CD14-positive monocyte (primary cell): ENCODE results near the gene ENPP4. TPM values are rescaled to one million over a fixed set of nuclear protein-coding genes. Genes with fewer than 3 reads are reported as not detected.

Experiments used
- DNase-seq, 3 donors: peaks; one replicate each; pipeline ENCODE4 v3.0.0-alpha.2; 2011 to 2022
- H2AFZ ChIP-seq: 2 replicates; pipeline ENCODE4 v1.6.0; 2012; ENCODE audit warnings: mild to moderate bottlenecking, low read depth, low read length, inconsistent platforms; ENCODE audit not compliant: insufficient read depth, poor library complexity, severe bottlenecking
- H3K27ac ChIP-seq, 2 donors: 1 replicate in 1 of 2; 2 replicates in 1 of 2; pipeline ENCODE4 v1.5.1; 2012 to 2013; ENCODE audit warnings: low read length in 2 of 2, control low read depth in 1 of 2, inconsistent platforms in 1 of 2, low read depth in 1 of 2, mild to moderate bottlenecking in 1 of 2
- H3K27me3 ChIP-seq, 2 donors: one replicate each; pipeline versions ENCODE4 v1.6.0 to v1.6.1; 2011 to 2013; ENCODE audit warnings: low read length in 2 of 2; ENCODE audit not compliant: control insufficient read depth in 2 of 2, insufficient read depth in 2 of 2
- H3K36me3 ChIP-seq, 2 donors: replicated peaks in 1 of 2; 1 replicate in 1 of 2; 2 replicates in 1 of 2; pipeline versions ENCODE4 v1.5.1 to v1.6.1; 2012 to 2013; ENCODE audit warnings: low read length in 2 of 2, control low read depth in 1 of 2, inconsistent platforms in 1 of 2, mild to moderate bottlenecking in 1 of 2; ENCODE audit not compliant: insufficient read depth in 2 of 2, control insufficient read depth in 1 of 2
- H3K4me1 ChIP-seq, 2 donors: 1 replicate in 1 of 2; 2 replicates in 1 of 2; pipeline versions ENCODE4 v1.5.1 to v1.6.1; 2012 to 2013; ENCODE audit warnings: low read length in 2 of 2, control low read depth in 1 of 2, inconsistent platforms in 1 of 2, mild to moderate bottlenecking in 1 of 2, moderate library complexity in 1 of 2; ENCODE audit not compliant: insufficient read depth in 2 of 2, control insufficient read depth in 1 of 2
- H3K4me2 ChIP-seq: replicated peaks from 2 replicates; pipeline ENCODE3; 2012; ENCODE audit warnings: low read length, moderate library complexity, mild to moderate bottlenecking; ENCODE audit not compliant: poor library complexity, severe bottlenecking; ENCODE audit errors: extremely low read depth
- H3K4me3 ChIP-seq, 3 experiments: fragments of 200-600 bp in 1 of 3; sonication (generic) in 1 of 3; replicated peaks in 1 of 3; 1 replicate in 2 of 3; 2 replicates in 1 of 3; pipeline ENCODE4 v1.5.1; 2011 to 2013; ENCODE audit warnings: low read length in 3 of 3, mild to moderate bottlenecking in 3 of 3, control low read depth in 2 of 3, low read depth in 2 of 3, inconsistent platforms in 1 of 3, moderate library complexity in 1 of 3
- H3K79me2 ChIP-seq: 2 replicates; pipeline ENCODE4 v1.6.0; 2012; ENCODE audit warnings: mild to moderate bottlenecking, control low read depth, inconsistent platforms, low read length, moderate library complexity; ENCODE audit not compliant: insufficient read depth
- H3K9ac ChIP-seq: 2 replicates; pipeline ENCODE4 v1.6.0; 2017; ENCODE audit warnings: low read length, mild to moderate bottlenecking; ENCODE audit not compliant: insufficient read depth, poor library complexity, severe bottlenecking
- H3K9me3 ChIP-seq, 2 donors: replicated peaks in 1 of 2; 1 replicate in 1 of 2; 2 replicates in 1 of 2; pipeline versions ENCODE4 v1.5.1 to v1.6.1; 2012 to 2013; ENCODE audit warnings: low read length in 2 of 2, control low read depth in 1 of 2; ENCODE audit not compliant: control insufficient read depth in 1 of 2, insufficient read depth in 1 of 2
- H4K20me1 ChIP-seq: 2 replicates; pipeline ENCODE4 v1.6.0; 2012; ENCODE audit warnings: mild to moderate bottlenecking, low read length, control low read depth, moderate library complexity; ENCODE audit not compliant: insufficient read depth
- H3K27ac Mint-ChIP-seq, 7 donors: one replicate each; pipeline ENCODE4 v1.8.0; 2020; ENCODE audit warnings: mild to moderate bottlenecking in 7 of 7, mixed read lengths in 7 of 7, moderate library complexity in 6 of 7, inconsistent platforms in 2 of 7
- H3K27me3 Mint-ChIP-seq, 3 donors: one replicate each; pipeline ENCODE4 v1.8.0; 2021 to 2022; ENCODE audit warnings: low read depth in 3 of 3, mild to moderate bottlenecking in 3 of 3, mixed read lengths in 3 of 3, moderate library complexity in 3 of 3, inconsistent platforms in 1 of 3
- H3K36me3 Mint-ChIP-seq, 2 donors: one replicate each; pipeline ENCODE4 v1.8.0; 2020; ENCODE audit warnings: mixed read lengths in 2 of 2, inconsistent platforms in 1 of 2, mild to moderate bottlenecking in 1 of 2
- H3K4me1 Mint-ChIP-seq: one replicate; pipeline ENCODE4 v1.8.0; 2020; ENCODE audit warnings: mild to moderate bottlenecking, mixed read lengths
- H3K4me3 Mint-ChIP-seq, 2 donors: one replicate each; pipeline ENCODE4 v1.8.0; 2020; ENCODE audit warnings: mild to moderate bottlenecking in 2 of 2, mixed read lengths in 2 of 2, moderate library complexity in 1 of 2
- H3K9me3 Mint-ChIP-seq, 7 donors: one replicate each; pipeline ENCODE4 v1.8.0; 2020 to 2022; ENCODE audit warnings: mixed read lengths in 7 of 7, mild to moderate bottlenecking in 6 of 7, moderate library complexity in 6 of 7, inconsistent platforms in 2 of 7
- CTCF ChIP-seq: fragments of 200-600 bp; IDR thresholded peaks from one replicate; pipeline ENCODE4 v1.8.0; 2022; ENCODE audit warnings: antibody characterized with exemption, mild to moderate bottlenecking
- WGBS: methylation state at CpG from one replicate; pipeline ENCODE4 v1.1.5; 2013; ENCODE audit warnings: missing lambda C conversion rate; ENCODE audit not compliant: insufficient coverage; 5-methylcytosine and 5-hydroxymethylcytosine counted together
- intact Hi-C, 2 donors: fragments of 100-400 bp; cut with micrococcal nuclease; formaldehyde crosslinking; loops; one replicate each; pipeline versions ENCODE4 v1.15.0 to v1.15.1; 2023
- polyA plus RNA-seq, 3 donors: library from polyadenylated mRNA; depleted of rRNA in 1 of 3; unstranded in 2 of 3; stranded (reverse) in 1 of 3; fragments of 300-500 nt in 2 of 3; fragments of >200 nt in 1 of 3; fragmentation: Illumina TruSeq in 2 of 3; gene quantifications; 1 replicate in 2 of 3; 2 replicates in 1 of 3; pipeline ENCODE4 v1.2.3, GENCODE V29; 2012 to 2021

ENPP4 gene
- polyA plus RNA-seq, 3 donors: 1.1 to 1.7 (median 1.3) TPM

- H3K4me1 ChIP-seq: no peaks in the 10 kb centered on the region
- no peaks in the 10 kb centered on the region for H3K79me2 ChIP-seq
- H3K27me3 ChIP-seq: no peaks in the 10 kb centered on the region
- no peak overlapping the region for H3K4me3 ChIP-seq
- H2AFZ ChIP-seq: no peak overlapping the region
- no peak for DNase-seq
- no peak overlapping the region for H3K4me2 ChIP-seq
- intact Hi-C loops: no loop called here
- no peak overlapping the region for H3K27ac ChIP-seq
- H4K20me1 ChIP-seq: no peaks in the 10 kb centered on the region
- 95% methylated on average over 3 of the region's 5 CpGs for WGBS
- Mint-ChIP-seq H3K4me1 (no peaks in the 10 kb centered on the region), H3K36me3 (no peaks in the 10 kb centered on the region), H3K27ac (no peak overlapping the region), H3K27me3 (peaks cover 0 to 3% (median 1%) of the 10 kb centered on the region in 3 donors), H3K4me3 (no peak overlapping the region), H3K9me3 (peaks cover 0 to 8% (median 2%) of the 10 kb centered on the region in 7 donors)
- no peaks in the 10 kb centered on the region for H3K9me3 ChIP-seq
- H3K9ac ChIP-seq: no peak overlapping the region
- no peak for TF ChIP-seq CTCF
- no peaks in the 10 kb centered on the region for H3K36me3 ChIP-seq
Measured at GRCh38 chr6:46160102-46160501, 30.3 kb downstream of the ENPP4 start.

- intact Hi-C loops: no loop called here
- no peak for TF ChIP-seq CTCF
- H3K36me3 ChIP-seq: no peaks in the 10 kb centered on the region
- peaks cover 6 to 19% of the 10 kb centered on the region in 2 donors for H3K27me3 ChIP-seq
- peaks cover 12 to 34% (median 27%) of the 10 kb centered on the region in 3 donors for H3K27me3 Mint-ChIP-seq
- peak within 1 kb of the TSS; percentile 79 for H3K4me2 ChIP-seq
- DNase-seq: peak in 2 of 3 donors; percentile 1 to 2
- peaks cover 12% of the 10 kb centered on the region for H3K4me1 Mint-ChIP-seq
- H3K36me3 Mint-ChIP-seq: no peaks in the 10 kb centered on the region
- H3K27ac ChIP-seq: no peak within 1 kb of the TSS
- peaks cover 11% of the 10 kb centered on the region in 2 donors for H3K4me1 ChIP-seq
- no peaks in the 10 kb centered on the region for H4K20me1 ChIP-seq
- H3K27ac Mint-ChIP-seq: no peak within 1 kb of the TSS
- under 1% methylated on average over 35 of the region's 49 CpGs for WGBS
- no peaks in the 10 kb centered on the region for H3K79me2 ChIP-seq
- H3K4me3 ChIP-seq: peak within 1 kb of the TSS; percentile 25 to 76 (median 43)
- H3K4me3 Mint-ChIP-seq: peak within 1 kb of the TSS; percentile 73 to 86
- peaks cover 0 to 6% (median 0%) of the 10 kb centered on the region in 7 donors for H3K9me3 Mint-ChIP-seq
- peak within 1 kb of the TSS; percentile 69 for H2AFZ ChIP-seq
- H3K9ac ChIP-seq: peak within 1 kb of the TSS; percentile 54
- no peaks in the 10 kb centered on the region for H3K9me3 ChIP-seq
Measured at GRCh38 chr6:46170357-46171289, 40.8 kb downstream of the ENPP4 start, which contains the start of gene ENPP5. Gene ENPP5, minus strand, starts transcription at chr6:46170980. Its CDS starts 2,718 bp downstream, at chr6:46168262.
